Measurements from ENCODE around the gene TERT.

DNA sequence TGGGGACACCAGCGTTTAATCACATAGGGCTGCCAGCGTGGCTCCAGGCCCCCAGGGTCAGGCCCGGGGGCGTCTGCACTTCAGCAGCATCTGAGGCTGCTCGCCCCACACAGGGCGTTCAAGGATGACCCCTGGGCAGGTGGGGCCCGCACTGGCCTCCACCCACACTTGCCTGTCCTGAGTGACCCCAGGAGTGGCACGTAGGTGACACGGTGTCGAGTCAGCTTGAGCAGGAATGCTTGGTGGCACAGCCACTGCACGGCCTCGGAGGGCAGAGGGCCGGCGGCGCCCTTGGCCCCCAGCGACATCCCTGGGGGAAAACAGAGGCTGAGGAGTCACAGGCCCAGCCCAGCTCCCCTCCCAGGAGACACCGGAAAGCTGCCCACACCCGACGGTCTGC is 40.7 kb downstream of the TERT start:
- TF ChIP-seq, protein P1, sequence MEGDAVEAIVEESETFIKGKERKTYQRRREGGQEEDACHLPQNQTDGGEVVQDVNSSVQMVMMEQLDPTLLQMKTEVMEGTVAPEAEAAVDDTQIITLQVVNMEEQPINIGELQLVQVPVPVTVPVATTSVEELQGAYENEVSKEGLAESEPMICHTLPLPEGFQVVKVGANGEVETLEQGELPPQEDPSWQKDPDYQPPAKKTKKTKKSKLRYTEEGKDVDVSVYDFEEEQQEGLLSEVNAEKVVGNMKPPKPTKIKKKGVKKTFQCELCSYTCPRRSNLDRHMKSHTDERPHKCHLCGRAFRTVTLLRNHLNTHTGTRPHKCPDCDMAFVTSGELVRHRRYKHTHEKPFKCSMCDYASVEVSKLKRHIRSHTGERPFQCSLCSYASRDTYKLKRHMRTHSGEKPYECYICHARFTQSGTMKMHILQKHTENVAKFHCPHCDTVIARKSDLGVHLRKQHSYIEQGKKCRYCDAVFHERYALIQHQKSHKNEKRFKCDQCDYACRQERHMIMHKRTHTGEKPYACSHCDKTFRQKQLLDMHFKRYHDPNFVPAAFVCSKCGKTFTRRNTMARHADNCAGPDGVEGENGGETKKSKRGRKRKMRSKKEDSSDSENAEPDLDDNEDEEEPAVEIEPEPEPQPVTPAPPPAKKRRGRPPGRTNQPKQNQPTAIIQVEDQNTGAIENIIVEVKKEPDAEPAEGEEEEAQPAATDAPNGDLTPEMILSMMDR (IDR thresholded peaks at IDR 0.05) = no peak
- TF ChIP-seq POLR2A (IDR thresholded peaks at IDR 0.05) = no peak

Data from body of pancreas (tissue), 4 donors.